GM12872 (cell line): ENCODE results near the gene RTL10.

Experiments used
- TF ChIP-seq, protein P1 (sequence below): IDR thresholded peaks from 3 replicates; pipeline ENCODE4 v1.5.1; 2011; ENCODE audit warnings: low read depth, mild to moderate bottlenecking, low read length, moderate library complexity; ENCODE audit not compliant: insufficient read depth

The RTL10 gene

DNA sequence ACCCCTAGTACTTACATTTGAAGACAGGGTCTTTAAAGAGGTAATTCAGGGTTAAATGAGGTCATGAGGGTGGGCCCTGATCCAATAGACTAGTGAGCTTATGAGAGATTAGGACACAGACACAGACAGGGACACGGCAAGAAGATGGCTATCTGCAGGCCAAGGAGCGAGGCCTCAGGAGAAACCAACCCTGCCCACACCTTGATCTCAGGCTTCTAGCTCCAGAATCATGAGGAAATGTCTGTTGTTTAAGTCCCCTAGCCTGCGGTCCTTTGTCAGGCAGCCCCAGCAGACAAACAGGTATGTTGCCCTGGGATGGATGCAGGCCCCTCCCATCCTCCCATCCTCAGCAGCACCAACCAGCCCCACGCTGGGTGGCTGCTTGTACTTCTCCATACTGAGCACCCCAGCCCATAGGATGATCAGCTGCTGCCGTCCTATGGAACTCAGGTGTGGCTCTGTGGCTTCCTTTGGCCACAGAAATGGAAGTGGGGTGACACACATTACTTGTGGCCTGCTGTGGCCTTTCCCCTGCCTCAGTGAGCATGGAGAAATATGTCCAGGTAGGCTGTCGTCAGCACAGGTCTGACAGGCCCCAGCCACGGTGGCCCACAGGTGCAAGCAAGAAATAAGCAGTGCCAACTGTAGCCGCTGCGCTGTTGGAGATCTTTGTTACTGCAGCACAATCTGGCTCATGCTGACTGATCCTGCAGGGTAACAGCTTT, 7.9 kb downstream of the RTL10 start:
- TF ChIP-seq, protein P1, sequence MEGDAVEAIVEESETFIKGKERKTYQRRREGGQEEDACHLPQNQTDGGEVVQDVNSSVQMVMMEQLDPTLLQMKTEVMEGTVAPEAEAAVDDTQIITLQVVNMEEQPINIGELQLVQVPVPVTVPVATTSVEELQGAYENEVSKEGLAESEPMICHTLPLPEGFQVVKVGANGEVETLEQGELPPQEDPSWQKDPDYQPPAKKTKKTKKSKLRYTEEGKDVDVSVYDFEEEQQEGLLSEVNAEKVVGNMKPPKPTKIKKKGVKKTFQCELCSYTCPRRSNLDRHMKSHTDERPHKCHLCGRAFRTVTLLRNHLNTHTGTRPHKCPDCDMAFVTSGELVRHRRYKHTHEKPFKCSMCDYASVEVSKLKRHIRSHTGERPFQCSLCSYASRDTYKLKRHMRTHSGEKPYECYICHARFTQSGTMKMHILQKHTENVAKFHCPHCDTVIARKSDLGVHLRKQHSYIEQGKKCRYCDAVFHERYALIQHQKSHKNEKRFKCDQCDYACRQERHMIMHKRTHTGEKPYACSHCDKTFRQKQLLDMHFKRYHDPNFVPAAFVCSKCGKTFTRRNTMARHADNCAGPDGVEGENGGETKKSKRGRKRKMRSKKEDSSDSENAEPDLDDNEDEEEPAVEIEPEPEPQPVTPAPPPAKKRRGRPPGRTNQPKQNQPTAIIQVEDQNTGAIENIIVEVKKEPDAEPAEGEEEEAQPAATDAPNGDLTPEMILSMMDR, result no peak

DNA sequence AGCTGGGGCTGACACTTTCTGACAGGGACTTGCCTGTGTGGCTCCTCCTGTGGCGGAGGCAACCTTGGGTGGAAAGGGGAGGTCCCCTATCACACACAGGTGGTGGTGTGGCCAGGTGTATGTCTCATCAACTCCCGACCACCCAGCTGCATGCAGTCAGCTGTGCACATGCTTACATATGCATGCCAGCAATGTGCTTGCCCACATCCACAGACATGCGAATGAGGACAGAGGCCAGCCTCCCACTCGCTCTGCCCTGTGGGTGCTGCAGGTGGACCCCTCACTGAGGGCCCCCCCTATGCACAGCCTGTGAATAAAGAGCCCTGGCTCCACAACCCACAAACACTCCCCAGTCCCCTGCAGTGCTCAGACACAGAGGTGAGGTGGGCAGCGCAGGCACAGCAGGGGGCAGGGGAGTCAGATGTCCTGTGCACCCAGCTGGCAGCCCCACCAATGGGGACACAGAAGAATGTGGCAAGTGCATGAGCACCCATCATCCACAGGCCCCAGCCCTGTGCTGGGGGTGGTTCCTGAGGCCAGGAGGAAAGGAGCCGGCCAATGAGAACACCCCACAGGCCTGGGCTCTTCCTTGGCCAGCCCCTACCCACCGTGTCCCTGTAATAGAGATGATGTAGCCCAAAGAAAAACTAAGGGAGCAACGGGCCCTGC, 9.5 kb downstream of the RTL10 start:
- TF ChIP-seq, protein P1, result no peak

DNA sequence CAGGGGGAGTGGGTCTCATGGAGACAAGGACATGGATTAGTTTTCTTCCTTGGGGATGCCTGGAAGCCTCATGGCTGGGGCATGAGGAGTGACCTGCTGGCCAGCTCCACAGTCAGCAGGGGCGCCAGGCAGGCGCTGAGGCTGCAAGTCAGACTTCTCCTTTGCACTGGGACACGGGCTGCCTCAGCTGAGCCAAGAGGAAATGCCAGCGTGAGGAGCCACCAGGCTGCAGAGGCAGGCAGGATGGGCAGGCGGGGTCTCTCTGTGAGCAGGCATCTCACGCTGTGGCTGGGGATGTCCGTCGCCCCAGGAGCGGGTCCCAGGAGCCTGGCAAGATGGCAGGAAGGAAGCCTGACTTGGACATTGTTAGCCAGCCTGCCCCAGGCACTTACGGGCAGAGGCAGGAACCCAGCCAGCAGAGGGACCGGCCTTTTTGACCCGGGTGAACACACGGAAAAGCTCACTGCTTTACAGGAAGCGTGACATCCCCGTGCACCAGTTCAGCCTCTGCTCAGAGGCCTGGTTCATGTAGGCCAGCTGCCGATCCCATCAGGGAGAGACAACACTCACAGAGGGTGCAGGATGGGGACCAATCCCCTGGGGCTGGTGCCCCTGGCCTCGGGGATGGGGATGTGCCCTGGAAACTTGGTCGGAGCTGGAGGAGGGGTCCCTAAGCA, 10.2 kb downstream of the RTL10 start:
- TF ChIP-seq, protein P1, result no peak

DNA sequence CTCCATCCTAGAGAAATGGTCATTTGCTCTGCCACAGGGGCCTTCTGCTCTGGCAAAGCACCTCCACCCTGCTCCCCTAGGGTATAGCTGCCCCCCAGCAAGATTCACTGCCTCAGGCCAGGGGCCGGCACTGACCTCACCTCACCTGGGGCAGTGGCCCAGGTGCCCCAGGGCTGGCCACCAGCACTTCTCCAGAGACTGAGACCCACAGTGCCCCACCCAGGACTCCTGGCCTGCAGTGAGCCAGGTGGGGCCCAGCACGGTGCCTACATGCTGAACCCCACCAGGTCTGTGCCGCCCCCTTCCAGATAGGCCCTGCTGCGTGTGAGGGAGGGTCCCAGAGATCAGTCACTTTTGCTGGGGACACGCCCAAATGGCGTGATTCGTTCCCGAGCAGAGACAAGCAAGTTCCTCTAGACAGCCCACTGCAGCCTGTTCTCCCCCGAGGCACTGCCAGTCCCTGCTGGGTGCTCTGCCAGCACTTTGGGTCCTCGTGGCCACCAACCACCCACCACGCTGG, 10.8 kb downstream of the RTL10 start:
- TF ChIP-seq, protein P1, result no peak

GRCh38 chr22:19843107-19843856, 11.4 kb downstream of the RTL10 start:
- TF ChIP-seq, protein P1, result no peak

GRCh38 chr22:19842393-19843106, 12.1 kb downstream of the RTL10 start:
- TF ChIP-seq, protein P1, result no peak
